Epidermal melanocyte (primary cell): ENCODE measurements around the gene SERINC5.
"Not testable (repeated sequence)": the region's sequence is repeated elsewhere in the genome, so short reads cannot be mapped to it uniquely, and the experiment has no call there.

Experiments
- DNase-seq: peaks from one replicate; pipeline ENCODE4 v3.0.0; 2011; ENCODE audit warnings: low spot score; ENCODE audit not compliant: insufficient read length

The SERINC5 gene

DNA sequence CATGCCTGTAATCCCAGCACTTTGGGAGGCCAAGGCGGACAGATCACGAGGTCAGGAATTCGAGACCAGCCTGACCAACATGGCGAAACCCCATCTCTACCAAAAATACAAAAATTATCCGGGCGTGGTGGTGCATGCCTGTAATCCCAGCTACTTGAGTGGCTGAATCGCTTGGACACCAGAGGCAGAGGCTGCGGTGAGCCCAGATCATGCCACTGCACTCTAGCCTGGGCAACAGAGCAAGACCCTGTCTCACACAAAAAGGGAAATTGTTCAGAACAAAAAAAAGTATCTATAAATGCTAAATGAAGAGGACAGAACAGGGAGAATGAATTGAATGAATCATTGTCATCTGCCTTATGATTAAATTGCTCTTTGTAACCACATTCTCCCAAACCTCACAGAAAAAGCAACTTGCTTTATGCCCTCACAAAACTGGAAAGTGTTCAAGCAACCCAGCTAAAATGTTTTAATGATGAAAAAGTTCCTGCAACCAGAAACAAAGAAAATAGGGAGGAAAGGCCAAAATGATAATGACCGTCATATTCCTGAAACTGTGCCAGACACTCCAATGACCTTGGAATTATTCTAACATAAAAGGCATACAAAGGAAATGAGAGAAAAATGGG, 83.7 kb downstream of the SERINC5 start:
- DNase-seq: no peak

DNA sequence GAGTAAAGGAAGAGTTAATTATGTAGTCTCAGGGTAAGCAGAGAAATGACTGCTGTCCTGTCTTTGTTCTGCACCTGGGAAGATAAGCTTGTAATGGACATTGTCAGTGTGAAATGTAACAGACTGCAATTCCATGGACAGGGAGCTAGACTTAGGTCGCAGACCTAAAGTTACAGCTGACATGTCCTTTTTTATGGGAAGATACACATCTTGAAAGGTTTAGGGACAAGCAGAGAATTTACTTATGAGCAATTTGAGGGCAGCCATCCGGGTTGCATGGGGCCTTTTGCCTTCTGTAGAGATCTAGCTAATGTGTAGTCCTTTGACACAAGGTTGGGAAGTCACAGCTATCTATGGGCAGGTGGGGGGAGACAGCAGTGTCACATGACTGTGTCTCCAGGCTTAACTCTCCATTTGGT, 85.7 kb downstream of the SERINC5 start:
- no peak for DNase-seq

DNA sequence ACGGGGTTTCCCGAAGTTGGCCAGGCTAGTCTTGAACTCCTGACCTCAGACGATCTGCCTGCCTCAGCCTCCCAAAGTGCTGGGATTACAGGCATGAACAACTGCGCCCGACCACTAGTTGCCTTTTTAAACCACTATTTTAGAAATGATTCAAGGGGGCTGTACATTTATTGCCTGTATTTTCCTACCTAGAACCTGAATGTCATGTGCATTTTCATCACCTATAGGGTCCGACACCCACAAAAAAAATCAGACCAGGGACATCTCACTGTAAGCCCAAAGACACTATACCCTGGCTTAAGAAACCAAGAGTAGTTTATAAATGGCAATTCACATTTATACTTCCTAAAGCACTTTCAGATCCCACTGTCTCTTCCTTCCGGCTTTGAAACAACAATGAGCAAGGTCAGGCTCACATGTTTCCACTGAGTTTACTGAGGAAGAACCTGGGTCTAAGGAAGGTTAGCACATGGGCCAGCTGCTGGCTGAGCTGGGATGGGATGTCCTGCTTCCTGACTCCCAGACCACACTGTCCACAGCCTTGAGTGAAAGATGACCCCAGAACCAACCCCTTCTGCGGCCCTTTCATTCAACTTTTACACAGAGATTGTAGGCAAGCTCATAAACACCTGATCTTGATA, 87.3 kb downstream of the SERINC5 start:
- DNase-seq: no peak

GRCh38 chr5:80165452-80165851, 90.4 kb downstream of the SERINC5 start:
- DNase-seq: no peak

DNA sequence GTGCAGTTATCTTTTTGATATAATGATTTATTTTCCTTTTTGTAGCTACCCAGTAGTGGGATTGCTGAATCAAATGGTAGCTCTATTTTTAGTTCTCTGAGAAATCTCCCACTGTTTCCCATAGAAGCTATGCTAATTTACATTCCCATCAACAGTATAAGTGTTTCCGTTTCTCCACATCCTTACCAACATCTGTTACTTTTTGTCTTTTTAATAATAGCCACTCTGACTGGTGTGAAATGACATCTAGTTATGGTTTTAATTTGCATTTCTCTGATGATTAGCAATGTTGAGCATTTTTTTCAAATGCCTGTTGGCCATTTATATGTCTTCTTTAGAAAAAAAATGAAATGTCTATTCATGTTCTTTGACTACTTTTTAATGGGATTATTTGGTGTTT, 94.7 kb downstream of the SERINC5 start:
- no peak for DNase-seq

DNA sequence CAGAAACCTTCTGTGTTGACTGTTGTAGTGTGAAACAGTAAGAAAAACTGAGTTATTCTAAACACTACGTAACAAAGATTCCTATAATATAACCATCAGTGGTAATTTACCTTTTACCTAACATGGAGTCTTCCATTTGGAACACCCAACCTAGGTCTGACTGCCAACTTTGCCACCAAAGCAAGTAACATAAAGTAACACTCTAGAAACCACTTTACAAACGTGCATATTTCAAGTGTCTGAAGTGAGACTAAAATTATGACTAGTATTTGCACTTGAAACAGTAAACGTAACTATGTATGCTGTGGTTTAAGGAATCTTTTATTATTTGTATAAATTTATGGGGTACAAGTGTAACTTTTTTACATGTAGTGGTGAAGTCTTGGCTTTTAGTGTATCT, 95.6 kb downstream of the SERINC5 start:
- no peak for DNase-seq

DNA sequence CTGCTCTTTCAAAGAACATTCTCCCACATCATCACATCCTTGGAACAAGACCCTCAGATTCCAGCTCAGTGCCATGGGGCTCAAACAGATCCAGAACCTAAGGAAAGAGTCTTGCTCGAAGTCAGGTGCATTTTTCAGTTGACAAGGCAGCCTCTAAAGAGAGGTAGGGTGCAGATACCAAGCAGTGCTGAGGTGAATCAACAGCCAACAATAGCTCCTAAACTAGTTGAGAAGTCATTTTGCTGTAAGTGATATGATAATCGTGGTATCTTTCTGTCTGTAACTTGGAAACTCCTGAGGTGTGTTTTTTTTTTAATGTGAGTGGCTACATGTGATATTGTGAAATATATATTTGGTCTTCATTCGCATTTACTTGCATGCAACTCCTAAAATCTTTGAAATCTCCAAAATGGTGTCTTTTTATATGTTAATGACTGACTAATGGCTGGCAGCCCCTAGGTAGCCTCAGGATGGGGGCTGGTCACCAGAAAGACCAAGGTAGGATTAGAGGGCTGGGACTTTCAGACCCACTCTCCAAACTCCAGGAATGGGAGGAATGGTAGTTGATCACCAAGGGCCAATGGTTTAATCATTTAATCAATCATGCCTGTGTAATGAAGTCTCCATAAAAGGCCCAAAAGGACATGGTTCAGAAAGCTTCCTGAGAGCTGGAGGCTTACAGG, 96.6 kb downstream of the SERINC5 start:
- no peak for DNase-seq

DNA sequence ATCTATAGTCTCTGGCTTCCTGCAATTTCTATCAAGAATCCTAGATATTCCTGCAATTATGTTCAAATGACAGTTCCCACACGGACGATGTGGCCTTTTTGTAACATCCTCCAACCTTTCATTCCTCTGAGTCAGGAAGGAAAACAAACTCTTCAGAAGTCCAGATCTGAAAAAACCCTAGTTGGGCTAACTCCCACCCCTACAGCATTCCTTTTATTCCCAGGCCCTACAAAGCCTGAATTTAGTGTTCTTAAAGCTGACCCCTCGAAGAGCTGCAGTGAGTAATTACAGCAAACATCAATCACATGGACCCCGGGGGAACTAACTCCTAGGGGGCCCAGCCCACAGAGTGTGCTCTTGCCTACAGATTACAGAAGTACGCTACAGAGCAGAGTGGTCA, 99.7 kb downstream of the SERINC5 start:
- DNase-seq: no peak

- no peak for DNase-seq
These were observed 101.1 kb downstream of the SERINC5 start for GRCh38 chr5:80154749-80155148.

GRCh38 chr5:80154289-80154688, 101.6 kb downstream of the SERINC5 start:
- DNase-seq: not testable (repeated sequence)

- no peak for DNase-seq
These were observed 102.2 kb downstream of the SERINC5 start for GRCh38 chr5:80153586-80154126.

GRCh38 chr5:80152778-80153177, 103.1 kb downstream of the SERINC5 start:
- DNase-seq: no peak

DNA sequence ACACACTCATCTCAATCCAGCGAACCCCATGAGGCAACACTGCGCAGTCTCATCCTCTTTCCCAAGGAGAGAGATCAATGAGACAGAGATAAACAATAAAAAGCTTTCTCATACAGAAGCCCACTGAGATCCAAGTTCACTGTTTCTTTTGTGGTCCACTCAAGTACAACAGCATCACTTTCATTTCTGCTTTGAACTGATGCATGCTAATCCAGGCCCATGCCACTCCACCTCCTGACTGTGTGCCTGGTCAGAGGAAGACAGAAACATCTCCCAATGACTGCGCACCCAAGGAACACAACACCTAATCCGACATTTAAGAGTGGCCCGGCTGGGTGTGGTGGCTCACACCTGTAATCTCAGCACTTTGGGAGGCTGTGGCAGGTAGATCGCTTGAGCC, 104.0 kb downstream of the SERINC5 start:
- no peak for DNase-seq

DNA sequence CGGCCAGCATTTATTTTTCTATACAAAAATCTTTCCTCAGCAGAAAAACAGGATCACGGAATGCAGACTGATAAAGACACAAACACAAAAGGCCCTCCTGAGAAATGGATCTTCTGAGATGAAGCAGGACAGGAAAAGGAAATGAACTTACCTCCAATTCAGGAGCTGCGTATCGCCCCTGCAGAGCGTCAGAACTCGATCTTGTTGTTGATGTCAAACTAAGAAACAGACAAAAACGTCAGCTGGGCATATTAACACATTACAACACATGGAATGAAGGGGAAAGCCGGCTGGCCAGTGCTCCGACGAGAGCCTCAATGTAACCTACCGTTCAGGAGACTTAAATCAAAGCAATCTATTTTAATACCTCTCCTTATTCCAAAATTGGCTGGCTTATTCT, 105.1 kb downstream of the SERINC5 start:
- DNase-seq: no peak

DNA sequence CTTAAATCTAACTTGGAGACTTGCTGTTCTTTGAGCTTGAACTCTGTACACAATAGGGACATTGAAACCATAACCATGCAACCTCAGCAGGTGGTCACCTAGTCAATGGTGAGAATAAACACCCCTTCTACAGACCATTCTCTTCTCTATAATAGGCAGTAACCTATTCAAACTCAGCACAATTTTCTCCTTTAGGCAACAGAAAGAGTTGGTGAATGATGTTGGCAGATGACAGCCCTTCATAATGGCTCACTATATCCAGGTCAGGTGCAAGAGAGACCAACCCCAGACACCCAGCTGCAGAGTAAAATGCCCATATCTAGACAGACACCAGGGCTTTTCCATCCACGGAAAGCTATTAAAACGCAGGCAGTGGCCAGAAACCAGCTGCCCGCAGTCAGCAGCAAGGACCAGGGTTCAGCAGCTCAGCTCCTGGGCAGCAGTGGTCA, 106.7 kb downstream of the SERINC5 start:
- no peak for DNase-seq

- DNase-seq: no peak
These were observed 108.6 kb downstream of the SERINC5 start for GRCh38 chr5:80147119-80147815.

- DNase-seq: no peak
These were observed 109.8 kb downstream of the SERINC5 start for GRCh38 chr5:80146046-80146445.

DNA sequence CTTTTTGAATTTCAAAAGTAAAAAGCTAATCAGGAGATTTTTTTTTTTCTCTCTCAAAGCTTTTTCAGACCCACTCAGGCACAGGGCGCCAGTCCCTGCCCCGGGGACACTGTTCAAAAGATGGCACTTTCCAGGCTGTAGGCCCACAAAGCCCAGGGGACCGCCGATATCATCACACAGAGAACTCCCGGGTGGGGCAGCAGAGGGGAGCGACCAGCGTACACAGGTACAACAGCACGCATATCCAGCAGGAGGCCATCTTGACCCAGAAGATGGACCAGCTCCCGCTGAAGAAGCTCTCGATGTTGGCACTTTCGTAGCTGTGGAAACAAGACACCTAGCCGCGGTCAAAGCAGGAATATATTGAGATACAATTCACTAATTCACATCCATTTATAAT, 112.4 kb downstream of the SERINC5 start:
- no peak for DNase-seq

GRCh38 chr5:80142996-80143395, 112.9 kb downstream of the SERINC5 start:
- DNase-seq: no peak

GRCh38 chr5:80141681-80142080, 114.2 kb downstream of the SERINC5 start:
- no peak for DNase-seq

DNA sequence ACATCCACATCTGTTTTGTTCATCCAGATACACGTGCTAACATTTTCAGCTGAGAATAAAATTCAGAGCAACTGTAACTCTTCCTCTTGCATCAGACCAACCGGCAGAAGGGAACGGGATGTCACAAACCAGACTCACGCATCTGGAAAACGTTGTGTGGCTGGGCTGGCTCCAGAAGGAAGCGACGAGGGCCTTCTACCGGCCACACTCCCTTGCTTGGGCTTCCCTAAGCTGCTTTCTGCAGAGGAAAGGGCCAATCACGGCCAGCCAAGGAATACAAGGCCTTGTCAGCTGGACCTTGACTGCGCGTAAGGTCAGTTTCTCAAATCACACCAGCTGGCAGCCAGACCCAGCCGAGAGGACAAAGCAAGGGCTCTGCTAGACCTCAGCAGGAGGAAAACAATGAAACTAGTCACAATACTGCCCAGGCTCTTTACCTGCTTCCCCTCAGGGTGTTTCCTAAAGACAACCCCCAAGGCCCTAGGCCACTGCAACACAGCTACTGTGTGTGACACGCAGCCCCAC, 114.6 kb downstream of the SERINC5 start:
- DNase-seq: no peak

DNA sequence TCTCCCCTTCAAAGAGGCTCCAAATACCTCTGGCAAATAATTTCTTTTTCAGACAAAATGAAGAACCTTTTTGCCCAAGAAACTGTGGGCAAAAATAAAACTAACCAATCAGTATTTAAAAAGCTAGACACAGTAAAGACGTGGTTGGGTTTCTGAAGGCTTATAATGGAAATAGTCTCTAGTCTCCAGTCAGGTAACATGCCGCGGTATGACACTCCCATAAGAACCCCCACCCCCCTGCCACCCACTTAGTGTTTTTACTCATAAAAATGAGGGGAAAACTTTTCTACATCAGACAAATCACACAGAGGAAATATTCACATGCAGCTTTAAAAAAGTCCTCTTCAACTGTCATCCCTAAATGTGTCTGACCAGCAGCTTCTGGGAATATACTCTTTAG, 115.4 kb downstream of the SERINC5 start:
- no peak for DNase-seq
